HS-27A (cell line): ENCODE results near the gene LYSMD2.
"Not testable (repeated sequence)": the region's sequence is repeated elsewhere in the genome, so short reads cannot be mapped to it uniquely, and the experiment has no call there.

Experiments
- DNase-seq: peaks from one replicate; pipeline ENCODE4 v3.0.0-alpha.2; 2012; ENCODE audit warnings: low read depth, missing footprints

LYSMD2 gene

GRCh38 chr15:51737522-51738305 is at the start of gene LYSMD2:
LYSMD2 (minus strand) TSS chr15:51737655; CDS start chr15:51737622, 33 bp downstream.
- DNase-seq: no peak

- not testable (repeated sequence) for DNase-seq
Observed at GRCh38 chr15:51787130-51787529, 49.7 kb upstream of the LYSMD2 start.

GRCh38 chr15:51783967-51784366 is 46.5 kb upstream of the LYSMD2 start:
- DNase-seq: no peak

- no peak for DNase-seq
Observed at GRCh38 chr15:51782357-51782896, 45.0 kb upstream of the LYSMD2 start.

GRCh38 chr15:51781506-51781905 is 44.1 kb upstream of the LYSMD2 start:
- no peak for DNase-seq

- DNase-seq: no peak
Observed at GRCh38 chr15:51780636-51781035, 43.2 kb upstream of the LYSMD2 start.

GRCh38 chr15:51776952-51777569 is 39.6 kb upstream of the LYSMD2 start:
- no peak for DNase-seq

- no peak for DNase-seq
Observed at GRCh38 chr15:51775967-51776816, 38.7 kb upstream of the LYSMD2 start.

GRCh38 chr15:51774916-51775315 is 37.5 kb upstream of the LYSMD2 start:
- no peak for DNase-seq

- no peak for DNase-seq
Observed at GRCh38 chr15:51771773-51772172, 34.3 kb upstream of the LYSMD2 start.

- DNase-seq: no peak
Observed at GRCh38 chr15:51770902-51771301, 33.4 kb upstream of the LYSMD2 start.

GRCh38 chr15:51768018-51768417 is 30.6 kb upstream of the LYSMD2 start:
- DNase-seq: no peak

GRCh38 chr15:51766341-51766740 is 28.9 kb upstream of the LYSMD2 start:
- DNase-seq: no peak

- no peak for DNase-seq
Observed at GRCh38 chr15:51765751-51766150, 28.3 kb upstream of the LYSMD2 start.

- DNase-seq: no peak
Observed at GRCh38 chr15:51760805-51761204, 23.4 kb upstream of the LYSMD2 start.

- DNase-seq: peak; percentile 79
Observed at GRCh38 chr15:51759557-51760070, 22.2 kb upstream of the LYSMD2 start.

- no peak for DNase-seq
Observed at GRCh38 chr15:51758645-51759044, 21.2 kb upstream of the LYSMD2 start.

GRCh38 chr15:51757450-51757849 is 20.0 kb upstream of the LYSMD2 start:
- no peak for DNase-seq

GRCh38 chr15:51756482-51756881 is 19.0 kb upstream of the LYSMD2 start:
- DNase-seq: no peak

- no peak for DNase-seq
Observed at GRCh38 chr15:51755790-51756189, 18.3 kb upstream of the LYSMD2 start.

GRCh38 chr15:51754267-51754666 is 16.8 kb upstream of the LYSMD2 start:
- DNase-seq: no peak

GRCh38 chr15:51752888-51753287 is 15.4 kb upstream of the LYSMD2 start:
- DNase-seq: no peak
